Measurements from ENCODE around the gene TUB.

The TUB gene

DNA sequence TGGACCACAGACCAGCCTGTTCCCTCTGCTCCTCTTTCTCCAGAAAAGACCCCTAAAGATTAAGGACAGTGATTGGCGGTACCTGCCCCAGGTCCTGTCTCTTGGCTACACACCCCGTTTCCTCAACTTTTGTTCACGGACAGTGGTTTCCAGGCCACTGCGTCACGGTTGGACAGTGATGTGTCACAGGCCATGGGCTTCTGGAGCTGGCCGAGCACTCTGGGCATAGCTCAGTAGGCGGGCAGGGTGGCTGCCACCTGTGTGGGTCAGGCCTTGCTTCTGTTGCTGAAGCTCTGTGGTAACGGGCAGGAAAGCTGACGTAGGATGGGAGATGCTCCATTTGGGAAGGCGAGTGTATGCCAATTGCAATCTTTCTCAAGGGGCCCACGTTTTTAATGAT is 13.6 kb downstream of the TUB start:
- ChIA-PET POLR2A (no interaction called here), CTCF (interaction anchor here (1.5 to 19.1 kb wide), 4 partner anchors 13 to 88 kb away, joined by 3 to 408 read pairs (median 141); no protein-coding TSS in a partner anchor)
- TF ChIP-seq, protein P1, sequence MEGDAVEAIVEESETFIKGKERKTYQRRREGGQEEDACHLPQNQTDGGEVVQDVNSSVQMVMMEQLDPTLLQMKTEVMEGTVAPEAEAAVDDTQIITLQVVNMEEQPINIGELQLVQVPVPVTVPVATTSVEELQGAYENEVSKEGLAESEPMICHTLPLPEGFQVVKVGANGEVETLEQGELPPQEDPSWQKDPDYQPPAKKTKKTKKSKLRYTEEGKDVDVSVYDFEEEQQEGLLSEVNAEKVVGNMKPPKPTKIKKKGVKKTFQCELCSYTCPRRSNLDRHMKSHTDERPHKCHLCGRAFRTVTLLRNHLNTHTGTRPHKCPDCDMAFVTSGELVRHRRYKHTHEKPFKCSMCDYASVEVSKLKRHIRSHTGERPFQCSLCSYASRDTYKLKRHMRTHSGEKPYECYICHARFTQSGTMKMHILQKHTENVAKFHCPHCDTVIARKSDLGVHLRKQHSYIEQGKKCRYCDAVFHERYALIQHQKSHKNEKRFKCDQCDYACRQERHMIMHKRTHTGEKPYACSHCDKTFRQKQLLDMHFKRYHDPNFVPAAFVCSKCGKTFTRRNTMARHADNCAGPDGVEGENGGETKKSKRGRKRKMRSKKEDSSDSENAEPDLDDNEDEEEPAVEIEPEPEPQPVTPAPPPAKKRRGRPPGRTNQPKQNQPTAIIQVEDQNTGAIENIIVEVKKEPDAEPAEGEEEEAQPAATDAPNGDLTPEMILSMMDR (IDR thresholded peaks at IDR 0.05; ENCODE audit: control extremely low read depth, extremely low read depth, low read depth, missing control alignments): no peak
- no peak for DNase-seq (ENCODE audit: extremely low spot score)

DNA sequence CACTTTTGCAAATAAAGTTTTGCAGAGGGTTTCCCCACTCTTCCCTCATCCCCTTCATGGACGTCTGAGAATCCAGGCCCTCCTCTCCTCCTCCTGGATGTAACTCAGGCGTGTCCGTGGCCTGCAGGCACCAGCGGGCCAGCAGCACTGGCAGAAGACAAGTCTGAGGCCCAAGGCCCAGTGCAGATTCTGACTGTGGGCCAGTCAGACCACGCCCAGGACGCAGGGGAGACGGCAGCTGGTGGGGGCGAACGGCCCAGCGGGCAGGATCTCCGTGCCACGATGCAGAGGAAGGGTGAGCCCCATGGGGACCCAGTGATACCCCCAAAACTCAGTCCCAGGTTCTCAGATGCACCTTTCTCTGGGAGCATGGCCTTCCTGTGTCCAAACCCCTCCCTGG is 14.4 kb downstream of the TUB start:
- DNase-seq (ENCODE audit: extremely low spot score): no peak
- ChIA-PET CTCF (interaction anchor here (1.5 to 19.1 kb wide), 6 partner anchors 6 to 89 kb away, joined by 3 to 408 read pairs (median 66); no protein-coding TSS in a partner anchor), POLR2A (no interaction called here)
- TF ChIP-seq, protein P1 (IDR thresholded peaks at IDR 0.05; ENCODE audit: control extremely low read depth, extremely low read depth, low read depth, missing control alignments): no peak

DNA sequence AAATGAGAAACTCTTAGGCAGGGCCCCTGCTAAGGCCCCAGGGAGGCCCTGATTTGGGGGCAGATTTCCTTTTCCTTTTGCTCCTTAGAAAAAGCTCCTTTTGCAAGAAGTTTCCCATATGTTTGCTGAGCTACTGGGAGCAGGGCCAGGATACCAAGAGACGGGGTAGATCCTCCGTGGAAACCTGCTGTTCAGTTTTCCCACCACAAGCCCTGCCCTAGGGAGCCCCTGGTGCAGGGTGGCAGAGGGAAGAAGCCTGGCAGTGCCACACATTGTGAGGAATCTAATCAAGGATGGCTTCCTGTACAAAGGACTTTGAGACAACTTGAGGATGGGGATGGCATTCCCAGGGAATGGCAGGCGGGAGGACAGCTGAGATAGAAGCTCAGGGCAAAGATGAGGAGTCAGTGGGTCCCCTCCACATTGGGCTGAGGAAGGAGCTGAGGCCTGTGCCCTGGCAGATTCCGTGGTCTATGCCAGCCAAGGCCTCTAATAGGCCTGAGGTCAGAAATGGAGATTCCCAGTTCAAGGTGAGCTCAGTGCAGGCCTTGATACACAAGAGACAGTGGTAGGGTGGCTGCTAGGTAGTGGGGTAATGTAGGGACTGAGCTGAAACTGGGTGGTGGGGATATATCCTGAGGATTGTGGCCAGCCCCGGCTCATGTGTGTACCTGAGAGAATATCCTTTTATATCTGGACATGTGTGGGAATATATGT is 15.0 kb downstream of the TUB start:
- TF ChIP-seq, protein P1 (IDR thresholded peaks at IDR 0.05; ENCODE audit: control extremely low read depth, extremely low read depth, low read depth, missing control alignments): no peak
- ChIA-PET POLR2A (no interaction called here), CTCF (interaction anchor here (1.3 to 19.1 kb wide), 8 partner anchors 6 to 89 kb away, joined by 3 to 408 read pairs (median 6); no protein-coding TSS in a partner anchor)
- peak; percentile 11 for DNase-seq (ENCODE audit: extremely low spot score)

DNA sequence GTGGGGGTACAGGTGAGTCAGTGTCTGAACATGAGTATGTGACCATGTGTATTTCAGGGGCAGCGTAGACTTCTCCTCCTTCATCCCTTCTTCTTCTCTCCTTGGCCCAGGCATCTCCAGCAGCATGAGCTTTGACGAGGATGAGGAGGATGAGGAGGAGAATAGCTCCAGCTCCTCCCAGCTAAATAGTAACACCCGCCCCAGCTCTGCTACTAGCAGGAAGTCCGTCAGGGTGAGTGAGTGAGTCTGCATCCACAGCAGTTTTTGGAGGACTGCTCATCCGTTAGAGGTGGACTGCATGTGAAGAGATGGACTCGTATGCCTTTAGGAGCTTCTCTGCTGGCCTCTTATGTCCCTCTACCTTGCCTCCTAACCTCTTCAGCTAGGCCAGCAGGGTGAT is 15.6 kb downstream of the TUB start:
- TF ChIP-seq, protein P1 (IDR thresholded peaks at IDR 0.05; ENCODE audit: control extremely low read depth, extremely low read depth, low read depth, missing control alignments): no peak
- peak; percentile 13 for DNase-seq (ENCODE audit: extremely low spot score)
- CTCF ChIA-PET: interaction anchor here (1.3 to 19.1 kb wide), 7 partner anchors 7 to 90 kb away, joined by 3 to 408 read pairs (median 7); no protein-coding TSS in a partner anchor
- POLR2A ChIA-PET: no interaction called here

DNA sequence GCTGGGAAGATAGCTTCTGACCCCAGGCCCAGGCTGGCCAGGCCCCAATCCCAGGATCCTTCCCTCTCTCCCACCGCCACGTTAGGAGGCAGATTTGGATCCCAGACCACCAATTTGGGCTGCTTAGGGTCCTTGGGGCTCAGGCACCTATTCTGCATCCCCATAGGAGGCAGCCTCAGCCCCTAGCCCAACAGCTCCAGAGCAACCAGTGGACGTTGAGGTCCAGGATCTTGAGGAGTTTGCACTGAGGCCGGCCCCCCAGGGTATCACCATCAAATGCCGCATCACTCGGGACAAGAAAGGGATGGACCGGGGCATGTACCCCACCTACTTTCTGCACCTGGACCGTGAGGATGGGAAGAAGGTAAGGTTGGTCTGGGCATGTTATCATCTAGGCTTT is 16.1 kb downstream of the TUB start:
- POLR2A ChIA-PET: no interaction called here
- CTCF ChIA-PET: interaction anchor here (0.7 to 19.1 kb wide), 9 partner anchors 7 to 91 kb away, joined by 3 to 408 read pairs (median 5); no protein-coding TSS in a partner anchor
- no peak for DNase-seq (ENCODE audit: extremely low spot score)
- TF ChIP-seq, protein P1 (IDR thresholded peaks at IDR 0.05; ENCODE audit: control extremely low read depth, extremely low read depth, low read depth, missing control alignments): no peak

DNA sequence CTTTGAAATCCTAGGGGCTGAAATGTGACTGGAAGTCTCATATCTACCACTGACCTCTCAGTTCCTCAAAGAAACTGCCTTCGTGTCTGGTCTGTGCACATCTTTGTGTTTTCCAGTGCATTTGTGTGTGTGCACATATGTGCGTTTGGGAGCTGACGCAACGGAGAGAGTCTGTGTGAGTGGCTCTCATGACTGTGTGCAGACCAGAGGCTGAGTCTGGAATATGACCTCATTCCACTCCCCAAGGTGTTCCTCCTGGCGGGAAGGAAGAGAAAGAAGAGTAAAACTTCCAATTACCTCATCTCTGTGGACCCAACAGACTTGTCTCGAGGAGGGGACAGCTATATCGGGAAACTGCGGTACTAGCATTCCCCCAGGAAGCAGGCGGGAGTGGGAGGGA is 16.5 kb downstream of the TUB start:
- TF ChIP-seq, protein P1 (IDR thresholded peaks at IDR 0.05; ENCODE audit: control extremely low read depth, extremely low read depth, low read depth, missing control alignments): no peak
- no peak for DNase-seq (ENCODE audit: extremely low spot score)
- POLR2A ChIA-PET: no interaction called here
- CTCF ChIA-PET: interaction anchor here (0.7 to 19.1 kb wide), 9 partner anchors 8 to 204 kb away, joined by 4 to 408 read pairs (median 34); no protein-coding TSS in a partner anchor

Data from GM10248 (cell line).